Measurements from ENCODE around the gene RAB7B. TPM values are rescaled to one million over a fixed set of nuclear protein-coding genes. Genes with fewer than 3 reads are reported as not detected.

Gene RAB7B
- total and polyA plus RNA-seq, 2 donors from 2014 or later, result 0.73 to 2.0 TPM

GRCh38 chr1:206020393-206021007 is 17.3 kb upstream of the RAB7B start:
- no peaks in the 10 kb centered on the region for H3K9me3 ChIP-seq (ENCODE audit: control insufficient read depth in 2 of 3, insufficient read depth in 1 of 3, low read length in 3 of 3)
- H3K27ac ChIP-seq (ENCODE audit: low read depth in 2 of 2, low read length in 2 of 2), result no peak overlapping the region
- H3K4me3 ChIP-seq (ENCODE audit: low read length in 3 of 3), result no peak overlapping the region
- no peak overlapping the region for H3K9ac ChIP-seq (ENCODE audit: low read length in 3 of 3)
- no peaks in the 10 kb centered on the region for H3K36me3 ChIP-seq (ENCODE audit: control insufficient read depth in 2 of 3, insufficient read depth in 3 of 3, low read length in 3 of 3)
- no peak for TF ChIP-seq CTCF (IDR thresholded peaks at IDR 0.05; ENCODE audit: borderline replicate concordance, extremely low read depth, insufficient read depth)
- FAIRE-seq (no peak), DNase-seq (no peak)
- no peaks in the 10 kb centered on the region for H3K4me1 ChIP-seq (ENCODE audit: control insufficient read depth in 2 of 3, insufficient read depth in 2 of 3, low read depth in 1 of 3, low read length in 3 of 3)
- H3K27me3 ChIP-seq (ENCODE audit: control insufficient read depth, insufficient read depth, low read length), result no peaks in the 10 kb centered on the region
- intact Hi-C loops (cut with DNase I), result no loop called here

DNA sequence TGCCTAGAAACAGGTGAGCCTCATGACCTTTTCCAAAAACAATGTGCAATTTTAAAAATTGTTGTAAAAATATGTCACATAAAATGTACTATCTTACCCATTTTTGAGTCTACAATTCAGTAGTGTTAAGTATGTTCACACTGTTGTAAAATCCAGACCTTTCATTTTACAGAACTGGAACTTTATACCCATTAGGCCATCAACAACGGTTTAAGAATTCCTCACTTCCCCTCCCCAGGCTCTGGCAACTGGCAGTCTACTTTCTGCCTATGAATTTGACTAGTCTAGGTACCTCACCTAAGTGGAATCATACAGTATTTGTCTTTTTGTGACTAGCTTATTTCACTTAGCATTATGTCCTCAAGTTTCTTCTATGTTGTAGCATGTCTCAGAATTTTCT is 11.9 kb upstream of the RAB7B start:
- Histone ChIP-seq H3K27ac (ENCODE audit: low read depth in 2 of 2, low read length in 2 of 2) (no peak overlapping the region), H3K36me3 (ENCODE audit: control insufficient read depth in 2 of 3, insufficient read depth in 3 of 3, low read length in 3 of 3) (no peaks in the 10 kb centered on the region), H3K27me3 (ENCODE audit: control insufficient read depth, insufficient read depth, low read length) (no peaks in the 10 kb centered on the region), H3K9me3 (ENCODE audit: control insufficient read depth in 2 of 3, insufficient read depth in 1 of 3, low read length in 3 of 3) (no peaks in the 10 kb centered on the region), H3K4me3 (ENCODE audit: low read length in 3 of 3) (no peak overlapping the region), H3K9ac (ENCODE audit: low read length in 3 of 3) (no peak overlapping the region), H3K4me1 (ENCODE audit: control insufficient read depth in 2 of 3, insufficient read depth in 2 of 3, low read depth in 1 of 3, low read length in 3 of 3) (no peaks in the 10 kb centered on the region)
- intact Hi-C loops (cut with DNase I), result no loop called here
- no peak for FAIRE-seq
- no peak for DNase-seq
- no peak for TF ChIP-seq CTCF (IDR thresholded peaks at IDR 0.05; ENCODE audit: borderline replicate concordance, extremely low read depth, insufficient read depth)

- H3K27ac ChIP-seq (ENCODE audit: low read depth in 2 of 2, low read length in 2 of 2), result no peak overlapping the region
- DNase-seq (no peak), FAIRE-seq (no peak)
- no peaks in the 10 kb centered on the region for H3K4me1 ChIP-seq (ENCODE audit: control insufficient read depth in 2 of 3, insufficient read depth in 2 of 3, low read depth in 1 of 3, low read length in 3 of 3)
- no peak overlapping the region for H3K9ac ChIP-seq (ENCODE audit: low read length in 3 of 3)
- no peak for TF ChIP-seq CTCF (IDR thresholded peaks at IDR 0.05; ENCODE audit: borderline replicate concordance, extremely low read depth, insufficient read depth)
- no peak overlapping the region for H3K4me3 ChIP-seq (ENCODE audit: low read length in 3 of 3)
- no peaks in the 10 kb centered on the region for H3K36me3 ChIP-seq (ENCODE audit: control insufficient read depth in 2 of 3, insufficient read depth in 3 of 3, low read length in 3 of 3)
- intact Hi-C loops (cut with DNase I), result no loop called here
- H3K27me3 ChIP-seq (ENCODE audit: control insufficient read depth, insufficient read depth, low read length), result no peaks in the 10 kb centered on the region
- H3K9me3 ChIP-seq (ENCODE audit: control insufficient read depth in 2 of 3, insufficient read depth in 1 of 3, low read length in 3 of 3), result no peaks in the 10 kb centered on the region
Measured at GRCh38 chr1:206014601-206015000, 11.4 kb upstream of the RAB7B start.

All from kidney (tissue), 14 donors.